ENCODE measurements around the gene PRPF4.

Gene PRPF4

DNA sequence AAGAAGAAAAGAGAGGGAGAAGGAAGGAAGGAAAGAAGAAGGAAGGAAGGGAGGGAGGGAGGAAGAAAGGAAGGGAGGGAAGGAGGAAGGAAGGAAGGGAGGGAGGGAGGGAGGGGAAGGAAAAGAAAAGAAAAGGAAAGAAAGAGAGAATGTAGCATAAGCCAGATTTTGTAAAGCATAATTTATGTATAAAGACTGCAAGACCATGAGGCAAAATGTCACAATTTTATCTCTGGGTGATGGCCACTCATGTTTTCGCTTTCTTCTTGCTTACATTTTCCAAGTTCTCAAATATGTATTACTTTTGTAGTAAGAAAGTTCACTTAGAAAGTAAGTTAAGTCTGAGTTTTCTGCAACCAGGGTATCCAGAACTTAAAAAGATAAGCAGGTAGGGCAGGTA is 31.1 kb downstream of the PRPF4 start:
- TF ChIP-seq JUND (IDR thresholded peaks at IDR 0.05; ENCODE audit: low read depth) = no peak
- in situ Hi-C loops (cut with HindIII; ENCODE audit: low pct_unique_long_range_greater_than_20kb, low sequenced_read_pairs) = no loop called here
- no peak for DNase-seq (ENCODE audit: low read depth in 1 of 2, low spot score in 1 of 2)

DNA sequence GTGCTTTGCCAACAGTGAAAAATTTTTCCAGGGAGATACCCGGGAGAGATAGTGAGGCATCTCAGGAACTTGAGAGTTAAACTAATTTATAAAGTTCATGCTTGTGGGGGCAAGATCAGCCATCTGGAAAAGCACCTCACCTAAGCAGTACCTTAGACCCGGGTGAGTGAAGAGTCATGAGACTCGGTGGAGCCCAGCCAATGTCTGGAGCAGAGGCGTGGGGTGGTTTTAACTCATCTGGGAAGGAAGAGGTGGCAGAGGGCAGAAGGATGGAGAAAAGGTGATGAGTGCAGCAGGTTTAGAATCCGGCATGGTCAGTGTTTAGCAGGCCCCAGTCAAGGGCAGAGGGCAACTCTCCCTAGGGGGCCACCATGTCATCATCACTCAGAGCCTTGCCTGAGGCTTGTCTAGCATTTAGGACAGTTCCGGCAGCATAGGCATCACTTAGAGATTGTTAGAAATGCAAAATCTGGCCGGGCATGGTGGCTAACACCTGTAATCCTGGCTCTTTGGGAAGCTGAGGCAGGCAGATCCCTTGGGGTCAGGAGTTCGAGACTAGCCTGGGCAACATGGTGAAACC is 32.0 kb downstream of the PRPF4 start:
- no peak for TF ChIP-seq JUND (IDR thresholded peaks at IDR 0.05; ENCODE audit: low read depth)
- no peak for DNase-seq (ENCODE audit: low read depth in 1 of 2, low spot score in 1 of 2)
- in situ Hi-C loops (cut with HindIII; ENCODE audit: low pct_unique_long_range_greater_than_20kb, low sequenced_read_pairs) = no loop called here

DNA sequence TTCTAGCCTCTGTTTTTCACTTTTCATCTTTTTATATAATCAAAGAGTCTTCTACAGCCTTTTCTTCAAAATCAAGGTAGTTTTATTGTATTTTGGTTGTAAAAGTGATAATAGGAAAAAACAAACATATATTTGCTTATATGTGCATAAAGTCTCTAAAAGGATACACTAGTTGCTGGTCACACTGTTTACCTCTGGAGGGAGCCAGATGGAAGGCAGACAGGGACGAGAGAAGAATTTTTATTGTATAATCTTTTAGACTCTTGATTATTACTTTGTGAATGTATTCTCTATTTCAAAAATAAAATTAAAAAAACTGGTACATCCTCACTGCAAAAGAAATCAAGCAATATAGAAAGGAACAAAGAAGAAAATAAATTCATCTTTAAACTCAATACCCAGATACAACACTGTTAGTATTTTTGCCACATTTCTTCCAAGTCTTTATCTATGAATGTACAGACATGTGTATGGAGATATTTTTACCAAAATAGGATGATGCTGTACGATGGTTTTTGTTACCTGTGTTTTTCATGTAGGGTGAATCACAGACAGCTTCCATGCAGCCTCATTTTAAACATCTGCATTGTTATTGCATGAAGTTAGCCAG is 33.9 kb downstream of the PRPF4 start:
- TF ChIP-seq JUND (IDR thresholded peaks at IDR 0.05; ENCODE audit: low read depth) = no peak
- peak; percentile 29 to 75 for DNase-seq (ENCODE audit: low read depth in 1 of 2, low spot score in 1 of 2)
- in situ Hi-C loops (cut with HindIII; ENCODE audit: low pct_unique_long_range_greater_than_20kb, low sequenced_read_pairs) = no loop called here

DNA sequence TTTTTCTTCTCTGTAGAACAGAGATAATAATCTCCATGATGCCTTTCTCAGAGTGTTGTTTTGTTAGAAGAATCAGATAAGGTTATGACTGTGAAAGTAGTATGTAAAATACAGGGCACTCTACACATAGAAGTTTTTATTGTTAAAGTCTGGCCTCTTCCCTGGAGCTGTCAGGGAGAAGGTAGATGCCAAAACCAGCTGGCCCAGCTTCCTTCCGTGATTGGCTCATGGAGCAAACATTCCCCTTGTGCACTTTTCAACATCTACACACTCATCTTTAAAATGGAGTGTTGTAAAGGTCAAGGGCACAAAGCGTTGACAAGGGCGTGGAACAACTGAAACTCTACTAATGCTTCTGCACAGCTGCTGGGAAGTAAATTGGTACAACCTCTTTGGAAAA is 35.1 kb downstream of the PRPF4 start:
- in situ Hi-C loops (cut with HindIII; ENCODE audit: low pct_unique_long_range_greater_than_20kb, low sequenced_read_pairs) = no loop called here
- no peak for TF ChIP-seq JUND (IDR thresholded peaks at IDR 0.05; ENCODE audit: low read depth)
- peak in 1 of 2 experiments; percentile 42 for DNase-seq (ENCODE audit: low read depth in 1 of 2, low spot score in 1 of 2)

DNA sequence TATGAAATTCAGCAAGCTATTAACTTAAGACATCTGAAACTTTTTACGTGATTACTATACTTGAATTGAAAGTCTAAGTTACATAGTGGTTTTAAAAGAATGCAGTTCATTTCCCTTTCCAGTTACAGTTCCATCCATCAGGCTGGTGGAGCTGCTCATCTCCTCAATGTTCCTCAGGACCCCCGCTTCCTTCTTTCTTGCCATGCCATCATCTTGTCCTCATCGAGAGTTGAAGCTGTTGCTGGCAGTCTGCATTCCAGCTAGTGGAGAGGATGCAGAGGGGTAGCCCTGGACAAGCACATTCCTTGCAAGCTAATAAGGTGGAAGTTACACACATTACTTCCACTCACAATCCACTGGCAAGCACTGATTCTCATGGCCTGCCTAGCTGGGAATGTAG is 36.5 kb downstream of the PRPF4 start:
- in situ Hi-C loops (cut with HindIII; ENCODE audit: low pct_unique_long_range_greater_than_20kb, low sequenced_read_pairs) = no loop called here
- TF ChIP-seq JUND (IDR thresholded peaks at IDR 0.05; ENCODE audit: low read depth) = no peak
- DNase-seq (ENCODE audit: low read depth in 1 of 2, low spot score in 1 of 2) = no peak

DNA sequence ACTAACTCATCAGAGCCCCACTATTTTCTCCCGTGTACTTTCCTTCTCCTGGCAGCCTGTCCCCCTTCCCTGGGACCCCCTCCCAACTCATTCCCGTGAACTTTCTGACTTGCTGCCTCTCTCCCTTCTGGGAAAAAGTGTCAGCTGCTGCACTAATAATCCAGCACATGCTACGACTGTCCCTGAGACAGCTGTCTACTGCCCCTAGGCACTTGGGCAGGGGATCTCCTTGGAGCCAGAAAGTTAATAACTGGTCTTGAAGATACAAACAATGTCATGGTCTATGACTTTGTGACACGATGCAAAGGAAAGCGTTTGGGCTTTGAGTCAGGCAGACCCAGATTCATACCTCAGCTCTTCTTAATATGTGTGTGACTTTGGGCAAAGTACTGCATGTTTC is 37.8 kb downstream of the PRPF4 start:
- no peak for DNase-seq (ENCODE audit: low read depth in 1 of 2, low spot score in 1 of 2)
- in situ Hi-C loops (cut with HindIII; ENCODE audit: low pct_unique_long_range_greater_than_20kb, low sequenced_read_pairs) = no loop called here
- TF ChIP-seq JUND (IDR thresholded peaks at IDR 0.05; ENCODE audit: low read depth) = no peak

DNA sequence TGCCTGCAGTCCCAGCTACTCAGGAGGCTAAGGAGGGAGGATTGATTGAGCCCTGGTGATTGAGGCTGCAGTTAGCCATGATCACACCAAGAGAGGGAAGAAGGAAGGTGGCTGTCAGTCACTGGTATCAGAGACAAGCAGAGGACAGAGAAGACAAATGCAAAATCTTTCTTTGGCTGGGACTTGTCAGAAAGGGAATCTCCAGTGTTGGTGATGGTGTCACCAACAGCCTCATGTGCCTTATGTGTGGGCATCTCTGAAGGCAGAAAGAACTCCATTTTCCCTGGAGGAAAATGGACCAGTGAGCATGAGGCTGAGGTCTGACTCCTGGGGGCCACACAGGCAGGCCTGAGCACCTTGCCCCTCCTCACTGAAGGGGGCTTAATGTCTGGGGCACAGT is 39.8 kb downstream of the PRPF4 start:
- TF ChIP-seq JUND (IDR thresholded peaks at IDR 0.05; ENCODE audit: low read depth) = no peak
- DNase-seq (ENCODE audit: low read depth in 1 of 2, low spot score in 1 of 2) = no peak
- in situ Hi-C loops (cut with HindIII; ENCODE audit: low pct_unique_long_range_greater_than_20kb, low sequenced_read_pairs) = no loop called here

DNA sequence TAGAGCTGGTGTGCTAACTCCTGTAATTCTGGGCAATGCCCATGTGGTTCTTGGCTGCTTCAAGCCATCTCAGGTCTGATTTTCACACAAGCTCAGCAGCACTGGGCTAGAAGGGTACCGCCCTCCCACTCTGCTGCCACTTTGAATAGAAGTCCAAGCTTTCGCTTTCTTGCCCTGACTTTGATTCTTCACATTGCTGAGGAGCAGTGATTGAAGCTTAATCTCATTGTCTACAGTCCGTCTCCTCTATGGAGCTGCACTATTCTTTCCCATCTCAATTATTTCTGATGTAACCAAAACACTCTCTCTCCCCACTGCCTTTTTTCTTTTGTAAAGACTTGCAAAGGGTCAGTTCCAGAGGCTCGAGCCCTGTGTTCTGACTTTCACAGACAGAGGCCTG is 40.6 kb downstream of the PRPF4 start:
- no peak for DNase-seq (ENCODE audit: low read depth in 1 of 2, low spot score in 1 of 2)
- in situ Hi-C loops (cut with HindIII; ENCODE audit: low pct_unique_long_range_greater_than_20kb, low sequenced_read_pairs) = no loop called here
- no peak for TF ChIP-seq JUND (IDR thresholded peaks at IDR 0.05; ENCODE audit: low read depth)

DNA sequence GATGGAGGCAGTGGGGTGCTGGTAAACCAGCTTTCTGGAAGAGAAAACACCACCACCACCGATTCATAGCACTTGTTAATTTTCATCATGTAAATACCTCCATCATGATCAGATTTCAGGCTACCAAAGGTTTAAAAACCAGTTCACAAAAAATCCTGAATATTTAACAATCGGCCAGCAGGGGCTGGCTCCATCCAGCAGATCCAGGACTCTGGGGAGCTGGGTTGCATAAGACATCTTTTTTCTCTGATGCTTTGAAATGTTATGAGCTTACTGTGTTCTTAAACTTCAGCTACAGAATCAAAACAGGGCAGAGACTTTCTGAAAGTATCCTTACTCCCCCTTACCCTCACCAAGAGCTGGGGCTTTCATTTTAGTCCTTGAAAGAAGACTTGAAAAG is 42.3 kb downstream of the PRPF4 start:
- in situ Hi-C loops (cut with HindIII; ENCODE audit: low pct_unique_long_range_greater_than_20kb, low sequenced_read_pairs) = no loop called here
- TF ChIP-seq JUND (IDR thresholded peaks at IDR 0.05; ENCODE audit: low read depth) = no peak

DNA sequence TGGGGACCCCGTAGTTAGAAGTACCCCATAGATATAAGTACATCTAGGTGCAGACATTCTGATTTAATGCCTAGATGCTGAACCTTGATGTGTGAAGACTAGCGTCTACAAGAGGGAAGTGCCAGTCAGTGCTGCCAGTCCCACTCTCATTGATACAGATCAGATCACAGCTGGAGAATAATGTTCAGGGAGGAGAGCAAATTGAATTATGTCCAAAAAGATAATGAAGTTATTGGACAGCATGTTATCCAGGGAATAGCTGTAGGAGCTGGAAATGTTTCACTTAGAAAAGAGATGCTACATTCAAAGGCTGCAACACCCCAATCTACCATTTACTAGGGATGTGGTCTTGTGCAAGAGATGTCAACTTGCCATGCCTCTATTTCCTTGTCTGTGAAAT is 43.6 kb downstream of the PRPF4 start:
- no peak for DNase-seq (ENCODE audit: low read depth in 1 of 2, low spot score in 1 of 2)
- in situ Hi-C loops (cut with HindIII; ENCODE audit: low pct_unique_long_range_greater_than_20kb, low sequenced_read_pairs) = no loop called here
- no peak for TF ChIP-seq JUND (IDR thresholded peaks at IDR 0.05; ENCODE audit: low read depth)

More for the DNA sequence above, 42.3 kb downstream of the PRPF4 start:
- no peak for DNase-seq (ENCODE audit: low read depth in 1 of 2, low spot score in 1 of 2)

DNA sequence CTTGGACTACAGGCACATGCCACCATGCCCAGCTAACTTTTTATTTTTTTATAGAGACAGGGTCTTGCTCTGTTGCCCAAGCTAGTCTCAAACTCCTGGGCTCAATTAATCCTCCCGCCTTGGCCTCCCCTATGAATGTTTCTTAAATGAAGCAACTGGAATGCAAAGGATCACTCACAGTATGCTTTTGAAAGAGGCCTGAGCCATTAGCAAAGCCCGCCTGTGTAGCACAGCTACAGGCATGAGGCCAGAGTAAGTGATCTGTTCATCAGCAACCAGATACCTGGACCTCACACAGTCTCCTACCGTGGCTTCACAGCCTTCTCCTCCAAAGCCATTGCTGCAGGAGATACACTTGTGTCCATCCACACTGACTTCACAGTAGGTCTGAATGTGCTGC is 44.6 kb downstream of the PRPF4 start:
- in situ Hi-C loops (cut with HindIII; ENCODE audit: low pct_unique_long_range_greater_than_20kb, low sequenced_read_pairs) = no loop called here
- DNase-seq (ENCODE audit: low read depth in 1 of 2, low spot score in 1 of 2) = no peak
- no peak for TF ChIP-seq JUND (IDR thresholded peaks at IDR 0.05; ENCODE audit: low read depth)

DNA sequence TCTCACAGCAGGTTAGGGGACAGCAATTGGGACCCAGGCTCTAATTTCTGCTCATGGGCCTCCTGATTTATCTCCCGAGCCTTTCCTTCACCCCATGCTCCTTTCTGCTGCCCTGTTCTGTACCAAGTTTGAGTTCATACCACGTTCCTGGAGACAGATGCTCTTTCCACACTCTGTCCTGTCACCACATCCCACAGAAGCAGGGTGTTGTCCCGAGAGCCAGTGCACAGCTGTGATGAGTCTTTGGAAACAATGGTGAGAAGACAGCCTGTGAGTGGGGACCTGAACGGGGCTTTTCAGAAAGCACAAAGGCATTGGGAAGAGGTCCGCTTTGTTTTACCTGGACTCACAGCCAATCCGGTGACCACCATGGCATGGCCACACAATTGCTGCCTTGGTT is 47.2 kb downstream of the PRPF4 start:
- TF ChIP-seq JUND (IDR thresholded peaks at IDR 0.05; ENCODE audit: low read depth) = no peak
- in situ Hi-C loops (cut with HindIII; ENCODE audit: low pct_unique_long_range_greater_than_20kb, low sequenced_read_pairs) = no loop called here
- DNase-seq (ENCODE audit: low read depth in 1 of 2, low spot score in 1 of 2) = no peak

DNA sequence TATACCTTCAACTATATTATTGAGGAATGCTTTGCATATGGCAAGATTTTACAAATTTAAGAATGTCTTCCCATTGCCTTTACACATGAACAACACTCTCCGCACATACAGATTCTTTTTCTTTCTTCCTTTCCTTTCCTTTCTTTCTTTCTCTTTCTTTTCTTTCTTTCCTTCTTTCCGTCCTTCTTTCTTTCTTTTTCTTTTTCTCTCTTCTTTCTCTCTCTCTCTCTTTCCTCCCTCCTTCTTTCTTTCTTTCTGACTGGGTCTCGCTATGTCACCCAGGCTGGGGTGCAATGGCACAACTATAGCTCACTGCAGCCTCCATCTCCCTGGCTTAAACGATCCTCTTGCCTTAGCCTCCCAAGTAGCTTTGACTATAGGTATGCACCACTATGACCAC is 50.8 kb downstream of the PRPF4 start:
- DNase-seq (ENCODE audit: low read depth in 1 of 2, low spot score in 1 of 2) = no peak
- no peak for TF ChIP-seq JUND (IDR thresholded peaks at IDR 0.05; ENCODE audit: low read depth)
- in situ Hi-C loops (cut with HindIII; ENCODE audit: low pct_unique_long_range_greater_than_20kb, low sequenced_read_pairs) = no loop called here

Data from T47D (cell line).